Tibial artery (tissue), 4 donors: ENCODE measurements around the gene GIPR.
"Not testable (repeated sequence)": the region's sequence is repeated elsewhere in the genome, so short reads cannot be mapped to it uniquely, and the experiment has no call there.

Experiments used
- DNase-seq, 2 donors: peaks; one replicate each; pipeline ENCODE4 v3.0.0-alpha.2; 2019
- H3K27ac ChIP-seq, 2 donors: fragments of 200-600 bp; sonication (generic) in 1 of 2; 1 replicate in 1 of 2; 2 replicates in 1 of 2; pipeline ENCODE4 v1.5.1; 2018 to 2019; ENCODE audit warnings: mild to moderate bottlenecking in 1 of 2
- H3K27me3 ChIP-seq, 2 donors: fragments of 200-600 bp; sonication (generic) in 1 of 2; one replicate each; pipeline versions ENCODE4 v1.5.1 to v1.6.0; 2016 to 2019
- H3K36me3 ChIP-seq, 3 donors: fragments of 200-600 bp; sonication (generic) in 2 of 3; one replicate each; pipeline ENCODE4 v1.5.1; 2016 to 2019; ENCODE audit warnings: mild to moderate bottlenecking in 2 of 3
- H3K4me1 ChIP-seq, 4 donors: fragments of 200-600 bp; sonication (generic) in 2 of 4; 1 replicate in 3 of 4; 2 replicates in 1 of 4; pipeline ENCODE4 v1.5.1; 2016 to 2019
- H3K4me3 ChIP-seq, 2 donors: fragments of 200-600 bp; sonication (generic) in 1 of 2; 1 replicate in 1 of 2; 2 replicates in 1 of 2; pipeline ENCODE4 v1.5.1; 2018 to 2019; ENCODE audit warnings: mild to moderate bottlenecking in 2 of 2
- H3K9me3 ChIP-seq, 3 donors: fragments of 200-600 bp; sonication (generic) in 1 of 3; one replicate each; pipeline ENCODE4 v1.5.1; 2016 to 2019
- intact Hi-C: fragments of 100-400 bp; cut with DNase I; formaldehyde crosslinking; loops from one replicate; pipeline ENCODE4 v1.15.0; 2023; ENCODE audit warnings: low total_unique reads
- TF ChIP-seq, protein P1 (sequence below), 2 experiments: fragments of 200-600 bp in 1 of 2; fragments of 450-650 bp in 1 of 2; IDR thresholded peaks; one replicate each; pipeline ENCODE4 v1.5.1; 2017 to 2019; ENCODE audit warnings: antibody characterized with exemption in 2 of 2, mild to moderate bottlenecking in 1 of 2, moderate library complexity in 1 of 2

The GIPR gene, protein sequence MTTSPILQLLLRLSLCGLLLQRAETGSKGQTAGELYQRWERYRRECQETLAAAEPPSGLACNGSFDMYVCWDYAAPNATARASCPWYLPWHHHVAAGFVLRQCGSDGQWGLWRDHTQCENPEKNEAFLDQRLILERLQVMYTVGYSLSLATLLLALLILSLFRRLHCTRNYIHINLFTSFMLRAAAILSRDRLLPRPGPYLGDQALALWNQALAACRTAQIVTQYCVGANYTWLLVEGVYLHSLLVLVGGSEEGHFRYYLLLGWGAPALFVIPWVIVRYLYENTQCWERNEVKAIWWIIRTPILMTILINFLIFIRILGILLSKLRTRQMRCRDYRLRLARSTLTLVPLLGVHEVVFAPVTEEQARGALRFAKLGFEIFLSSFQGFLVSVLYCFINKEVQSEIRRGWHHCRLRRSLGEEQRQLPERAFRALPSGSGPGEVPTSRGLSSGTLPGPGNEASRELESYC

DNA sequence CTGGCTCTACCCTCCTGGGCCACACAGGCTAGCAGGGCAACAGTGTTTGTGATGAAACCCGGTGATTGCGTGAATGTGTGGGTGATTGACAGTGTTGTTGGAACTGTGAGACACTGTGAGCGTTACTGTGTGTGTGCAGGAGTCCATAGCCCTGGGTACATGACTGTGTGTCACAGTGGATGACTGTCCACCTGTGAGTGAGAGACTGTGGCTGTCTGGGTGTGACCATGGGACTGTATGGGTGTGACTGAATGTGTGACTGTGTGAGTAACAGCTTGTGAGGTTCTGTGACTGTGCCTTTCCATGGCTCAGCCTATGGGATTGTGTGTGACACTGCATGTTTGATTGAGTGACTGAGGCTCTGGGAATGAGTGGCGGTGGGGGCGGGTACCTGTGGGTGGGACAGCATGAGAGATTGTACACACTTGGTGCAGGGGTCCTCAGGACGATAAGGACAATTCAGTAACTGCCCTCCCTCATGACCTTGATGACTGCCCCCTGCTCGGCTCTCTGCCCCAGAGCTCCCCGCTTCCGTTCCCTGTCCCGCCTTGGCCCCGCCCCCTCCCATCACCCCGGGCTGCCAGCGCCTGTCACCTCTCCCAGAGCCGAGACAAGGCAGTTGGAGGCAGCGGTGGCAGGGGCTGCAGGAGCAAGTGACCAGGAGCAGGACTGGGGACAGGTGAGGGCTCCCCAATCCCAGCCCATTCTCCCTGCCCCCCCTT lies at the start of gene GIPR:
GIPR (plus strand) TSS at position 602 of the 722 bp plus-strand sequence. CDS start 1,300 bp downstream, outside the sequence.
- H3K4me3 ChIP-seq: peak within 1 kb of the TSS in 1 of 2 donors; percentile 20
- intact Hi-C loops: no loop called here
- no peaks in the 10 kb centered on the region for H3K36me3 ChIP-seq
- H3K9me3 ChIP-seq: no peaks in the 10 kb centered on the region
- peaks cover 0 to 31% (median 24%) of the 10 kb centered on the region in 4 donors for H3K4me1 ChIP-seq
- peaks cover 8 to 88% of the 10 kb centered on the region in 2 donors for H3K27me3 ChIP-seq
- H3K27ac ChIP-seq: no peak within 1 kb of the TSS
- no peak for DNase-seq
- TF ChIP-seq, protein P1, sequence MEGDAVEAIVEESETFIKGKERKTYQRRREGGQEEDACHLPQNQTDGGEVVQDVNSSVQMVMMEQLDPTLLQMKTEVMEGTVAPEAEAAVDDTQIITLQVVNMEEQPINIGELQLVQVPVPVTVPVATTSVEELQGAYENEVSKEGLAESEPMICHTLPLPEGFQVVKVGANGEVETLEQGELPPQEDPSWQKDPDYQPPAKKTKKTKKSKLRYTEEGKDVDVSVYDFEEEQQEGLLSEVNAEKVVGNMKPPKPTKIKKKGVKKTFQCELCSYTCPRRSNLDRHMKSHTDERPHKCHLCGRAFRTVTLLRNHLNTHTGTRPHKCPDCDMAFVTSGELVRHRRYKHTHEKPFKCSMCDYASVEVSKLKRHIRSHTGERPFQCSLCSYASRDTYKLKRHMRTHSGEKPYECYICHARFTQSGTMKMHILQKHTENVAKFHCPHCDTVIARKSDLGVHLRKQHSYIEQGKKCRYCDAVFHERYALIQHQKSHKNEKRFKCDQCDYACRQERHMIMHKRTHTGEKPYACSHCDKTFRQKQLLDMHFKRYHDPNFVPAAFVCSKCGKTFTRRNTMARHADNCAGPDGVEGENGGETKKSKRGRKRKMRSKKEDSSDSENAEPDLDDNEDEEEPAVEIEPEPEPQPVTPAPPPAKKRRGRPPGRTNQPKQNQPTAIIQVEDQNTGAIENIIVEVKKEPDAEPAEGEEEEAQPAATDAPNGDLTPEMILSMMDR (IDR thresholded peaks at IDR 0.05): no peak

DNA sequence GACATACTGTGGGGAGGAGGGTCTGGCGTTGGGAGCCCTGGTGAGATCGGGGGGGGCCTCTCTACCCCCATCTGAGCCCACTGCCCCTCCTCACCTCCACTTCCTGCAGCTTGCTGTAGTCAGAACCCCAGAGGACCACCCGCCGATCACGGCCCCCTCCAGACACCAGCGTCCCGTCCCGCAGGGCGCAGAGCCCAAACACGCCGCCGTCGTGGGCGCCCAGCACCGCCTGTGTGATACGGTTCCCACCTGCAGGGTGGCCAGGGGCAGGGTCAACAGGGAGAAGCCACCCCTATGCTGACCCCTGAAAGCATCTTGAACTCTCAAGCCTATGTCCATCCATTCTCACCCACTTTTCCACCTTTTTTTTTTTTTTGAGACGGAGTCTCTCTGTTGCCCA lies 46.6 kb upstream of the GIPR start:
- TF ChIP-seq, protein P1 (IDR thresholded peaks at IDR 0.05): no peak
- intact Hi-C loops: no loop called here
- DNase-seq: no peak
- no peaks in the 10 kb centered on the region for H3K9me3 ChIP-seq
- H3K4me1 ChIP-seq: no peaks in the 10 kb centered on the region
- peaks cover 51 to 98% (median 57%) of the 10 kb centered on the region in 3 donors for H3K36me3 ChIP-seq
- no peak overlapping the region for H3K27ac ChIP-seq
- H3K27me3 ChIP-seq: no peaks in the 10 kb centered on the region
- no peak overlapping the region for H3K4me3 ChIP-seq

DNA sequence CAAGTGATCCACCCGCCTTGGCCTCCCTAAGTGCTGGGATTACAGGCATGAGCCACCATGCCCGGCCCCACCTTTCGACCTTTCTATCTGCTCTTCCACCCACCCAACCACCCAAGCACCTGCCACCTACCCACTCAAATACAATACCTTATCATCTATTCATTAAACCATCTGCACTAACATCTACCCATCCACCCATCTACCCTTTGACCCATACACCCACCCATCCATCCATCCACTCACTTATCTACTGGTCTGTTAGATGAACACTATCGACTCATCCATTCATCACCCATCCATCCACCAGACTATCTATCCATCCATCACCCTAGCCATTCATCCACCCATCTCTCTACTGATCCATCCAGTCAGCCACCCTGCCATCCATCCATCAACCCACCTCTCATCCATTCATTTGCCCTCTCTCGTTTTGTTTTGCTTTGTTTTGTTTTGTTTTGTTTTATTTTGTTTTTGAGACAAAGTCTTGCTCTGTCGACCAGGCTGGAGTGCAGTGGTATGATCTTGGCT lies 46.0 kb upstream of the GIPR start:
- TF ChIP-seq, protein P1 (IDR thresholded peaks at IDR 0.05): no peak
- no peak overlapping the region for H3K27ac ChIP-seq
- H3K27me3 ChIP-seq: no peaks in the 10 kb centered on the region
- intact Hi-C loops: no loop called here
- DNase-seq: no peak
- peaks cover 51 to 98% (median 58%) of the 10 kb centered on the region in 3 donors for H3K36me3 ChIP-seq
- H3K4me3 ChIP-seq: no peak overlapping the region
- H3K4me1 ChIP-seq: no peaks in the 10 kb centered on the region
- no peaks in the 10 kb centered on the region for H3K9me3 ChIP-seq

DNA sequence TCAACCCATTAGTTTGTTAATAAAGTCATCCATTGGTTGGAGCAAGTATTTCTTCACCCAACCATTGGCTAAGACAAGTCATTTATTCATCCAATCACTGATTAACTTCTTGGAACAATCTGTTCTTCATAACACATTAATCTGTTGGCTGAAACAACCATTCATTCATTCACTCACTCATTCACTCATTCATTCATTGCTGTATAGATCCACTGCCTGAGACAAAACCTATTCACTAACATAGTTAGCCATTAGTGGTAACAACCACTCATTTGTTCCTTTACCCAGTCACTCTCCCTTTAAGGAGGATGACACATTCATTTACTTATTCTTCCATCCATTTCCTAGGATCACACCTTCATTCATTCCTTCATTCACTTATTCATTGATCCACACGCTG lies 44.0 kb upstream of the GIPR start:
- DNase-seq: no peak
- H3K9me3 ChIP-seq: no peaks in the 10 kb centered on the region
- H3K4me3 ChIP-seq: no peak overlapping the region
- H3K27me3 ChIP-seq: no peaks in the 10 kb centered on the region
- H3K27ac ChIP-seq: no peak overlapping the region
- no peaks in the 10 kb centered on the region for H3K4me1 ChIP-seq
- peaks cover 47 to 98% (median 65%) of the 10 kb centered on the region in 3 donors for H3K36me3 ChIP-seq
- TF ChIP-seq, protein P1 (IDR thresholded peaks at IDR 0.05): no peak
- intact Hi-C loops: no loop called here

DNA sequence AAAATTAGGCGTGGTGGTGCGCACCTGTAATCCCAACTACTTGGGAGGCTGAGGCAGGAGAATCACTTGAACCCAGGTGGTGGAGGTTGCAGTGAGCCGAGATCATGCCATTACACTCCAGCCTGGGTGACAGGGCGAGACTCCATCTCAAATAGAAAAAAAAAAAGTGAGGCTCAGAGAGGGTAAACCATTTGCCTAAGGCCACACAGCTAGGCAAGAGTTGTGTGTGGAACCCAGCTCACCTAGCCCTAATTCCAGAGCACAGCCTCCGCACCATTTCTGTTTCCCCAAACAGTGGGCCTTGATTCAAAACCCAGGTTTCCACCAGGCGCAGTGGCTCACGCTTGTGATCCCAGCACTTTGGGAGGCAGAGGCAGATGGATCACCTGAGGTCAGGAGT lies 39.8 kb upstream of the GIPR start:
- H3K27ac ChIP-seq, H3K9me3 ChIP-seq, H3K27me3 ChIP-seq, intact Hi-C loops, DNase-seq, H3K4me3 ChIP-seq: not testable (repeated sequence)
- peaks cover 0 to 12% (median 10%) of the 10 kb centered on the region in 4 donors for H3K4me1 ChIP-seq
- peaks cover 22 to 69% (median 54%) of the 10 kb centered on the region in 3 donors for H3K36me3 ChIP-seq
